Measurements from ENCODE around the gene ATP8B1. TPM values are rescaled to one million over a fixed set of nuclear protein-coding genes. Genes with fewer than 3 reads are reported as not detected.

Gene ATP8B1
- total and polyA plus RNA-seq, 2 of the 8 experiments (the other 6 are each of a cell fraction or from before 2014, with no cell fraction given): 1.1 to 4.6 TPM

GRCh38 chr18:57839942-57840381, 36.8 kb upstream of the ATP8B1 start:
- Histone ChIP-seq H2AFZ (ENCODE audit: low read length) (no peak overlapping the region), H2AK5ac (ENCODE audit: low read depth, low read length) (no peak overlapping the region), H3K4me2 (ENCODE audit: insufficient read depth in 1 of 2, low read depth in 2 of 2, low read length in 2 of 2) (no peak overlapping the region), H3K4ac (replicated peaks; ENCODE audit: insufficient read length, low read depth, low read length) (no peak overlapping the region), H3K4me3 (ENCODE audit: extremely low read depth in 1 of 4, insufficient read depth in 2 of 4, low read depth in 3 of 4, low read length in 4 of 4) (no peak overlapping the region), H3K36me3 (ENCODE audit: control insufficient read depth in 2 of 4, insufficient read depth in 4 of 4, low read length in 3 of 4) (no peaks in the 10 kb centered on the region), H3K27ac (ENCODE audit: low read depth, low read length) (no peak overlapping the region), H3K27me3 (replicated peaks in 1 of 4; ENCODE audit: control insufficient read depth in 3 of 4, extremely low read depth in 1 of 4, insufficient read depth in 3 of 4, low read length in 3 of 4) (no peaks in the 10 kb centered on the region), H3K79me1 (ENCODE audit: low read depth, low read length) (no peaks in the 10 kb centered on the region), H4K8ac (ENCODE audit: extremely low read depth, insufficient read depth, low read length) (no peak overlapping the region), H3K56ac (replicated peaks; ENCODE audit: insufficient read length, low read depth, low read length) (no peak overlapping the region), H3K23ac (ENCODE audit: insufficient read length) (no peak overlapping the region), H3K9me3 (ENCODE audit: insufficient read depth in 2 of 2, low read depth in 1 of 2, low read length in 1 of 2) (no peaks in the 10 kb centered on the region), H4K91ac (replicated peaks; ENCODE audit: insufficient read length, low read length) (no peak overlapping the region), H3K9ac (replicated peaks in 1 of 4; ENCODE audit: extremely low read depth in 1 of 4, low read depth in 3 of 4, low read length in 3 of 4) (no peak overlapping the region), H2BK20ac (ENCODE audit: low read length) (no peak overlapping the region), H3K4me1 (replicated peaks in 1 of 4; ENCODE audit: control insufficient read depth in 3 of 4, insufficient read depth in 4 of 4, low read length in 3 of 4) (no peaks in the 10 kb centered on the region), H2BK12ac (ENCODE audit: low read depth, low read length) (no peak overlapping the region), H2BK120ac (replicated peaks; ENCODE audit: low read depth, low read length) (no peak overlapping the region), H3K14ac (ENCODE audit: insufficient read length) (no peak overlapping the region), H4K5ac (ENCODE audit: insufficient read length, low read depth, low read length) (no peak overlapping the region), H2BK15ac (ENCODE audit: low read length) (no peak overlapping the region), H3K18ac (ENCODE audit: extremely low read depth, low read length) (no peak overlapping the region), H2BK5ac (ENCODE audit: low read depth, low read length) (no peak overlapping the region), H3K79me2 (ENCODE audit: control insufficient read depth in 1 of 2, insufficient read depth in 2 of 2, low read length in 2 of 2) (no peaks in the 10 kb centered on the region), H3K23me2 (ENCODE audit: low read depth, low read length) (no peaks in the 10 kb centered on the region; the same call in 1 of the 2 replicates), H4K20me1 (replicated peaks in 1 of 2; ENCODE audit: control insufficient read depth in 1 of 2, insufficient read depth in 2 of 2, low read length in 2 of 2) (no peaks in the 10 kb centered on the region)
- ChIA-PET POLR2A (ENCODE audit: partially characterized antibody) (interaction anchor here (0.7 kb wide), 1 partner anchor 449 kb away, joined by 3 read pairs; no protein-coding TSS in a partner anchor), CTCF (ENCODE audit: partially characterized antibody) (no interaction called here)
- no peak for FAIRE-seq
- no peak for TF ChIP-seq POLR2A (IDR thresholded peaks at IDR 0.05; ENCODE audit: control extremely low read depth in 1 of 2, low read depth in 2 of 2, low read length in 2 of 2)
- TF ChIP-seq SIRT6 (IDR thresholded peaks at IDR 0.05; ENCODE audit: low read length): no peak
- TF ChIP-seq, protein P1, sequence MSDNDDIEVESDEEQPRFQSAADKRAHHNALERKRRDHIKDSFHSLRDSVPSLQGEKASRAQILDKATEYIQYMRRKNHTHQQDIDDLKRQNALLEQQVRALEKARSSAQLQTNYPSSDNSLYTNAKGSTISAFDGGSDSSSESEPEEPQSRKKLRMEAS (IDR thresholded peaks at IDR 0.05): no peak
- no peak for TF ChIP-seq CEBPB (IDR thresholded peaks at IDR 0.05; ENCODE audit: low read depth, low read length)
- no peak for TF ChIP-seq NRF1 (IDR thresholded peaks at IDR 0.05; ENCODE audit: low read depth, low read length)
- TF ChIP-seq RXRA (IDR thresholded peaks at IDR 0.05; ENCODE audit: insufficient read depth, low read depth, low read length): no peak
- TF ChIP-seq MAFK (IDR thresholded peaks at IDR 0.05; ENCODE audit: low read depth, low read length): no peak
- TF ChIP-seq JUND (IDR thresholded peaks at IDR 0.05; ENCODE audit: low read length): no peak
- 89% methylated on average over 6 of the region's 6 CpGs; no CpG with 5 or more reads in 1 of the 2 experiments for WGBS, 2 experiments (ENCODE audit: extremely low coverage in 1 of 2, insufficient coverage in 1 of 2, insufficient read length in 1 of 2, insufficient replicate concordance in 2 of 2, low coverage in 1 of 2, low lambda C conversion rate in 2 of 2, missing lambda C conversion rate in 1 of 2)
- DNase-seq (ENCODE audit: low read depth in 1 of 2, low spot score in 2 of 2): no peak

All from H1 (cell line).